Putamen (tissue), 1 donor: ENCODE data around the gene IFITM5.
"Not testable (repeated sequence)": the region's sequence is repeated elsewhere in the genome, so short reads cannot be mapped to it uniquely, and the experiment has no call there.

ENCODE experiments used
- DNase-seq: peaks from one replicate; pipeline ENCODE4 v3.0.0-alpha.2; 2016; ENCODE audit warnings: low spot score

IFITM5 gene

GRCh38 chr11:295351-296170 is 3.8 kb downstream of the IFITM5 start:
- no peak for DNase-seq

DNA sequence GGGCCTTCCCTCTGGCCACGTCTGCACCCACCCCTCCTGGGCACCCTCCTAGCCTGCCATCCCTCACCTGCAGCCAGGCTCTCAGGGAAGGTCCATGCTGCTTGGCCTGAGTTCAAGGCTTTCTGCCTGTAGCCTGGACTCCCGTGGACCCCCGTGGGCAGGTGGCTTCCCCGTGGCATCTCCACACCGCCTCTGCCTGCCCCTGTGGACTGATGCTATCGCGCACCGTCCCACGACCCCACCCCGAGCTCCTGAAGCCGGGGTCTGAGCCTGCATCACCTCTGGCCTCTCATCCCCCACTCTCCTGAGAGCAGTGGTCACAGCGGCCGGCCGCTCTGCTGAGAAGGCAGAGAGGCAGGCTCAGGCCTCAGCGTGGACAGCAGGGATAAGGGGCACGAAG is 4.5 kb downstream of the IFITM5 start:
- DNase-seq, result no peak

GRCh38 chr11:293852-294661 is 5.3 kb downstream of the IFITM5 start:
- no peak for DNase-seq

- no peak for DNase-seq
Measured at GRCh38 chr11:293271-293851, 6.0 kb downstream of the IFITM5 start.

DNA sequence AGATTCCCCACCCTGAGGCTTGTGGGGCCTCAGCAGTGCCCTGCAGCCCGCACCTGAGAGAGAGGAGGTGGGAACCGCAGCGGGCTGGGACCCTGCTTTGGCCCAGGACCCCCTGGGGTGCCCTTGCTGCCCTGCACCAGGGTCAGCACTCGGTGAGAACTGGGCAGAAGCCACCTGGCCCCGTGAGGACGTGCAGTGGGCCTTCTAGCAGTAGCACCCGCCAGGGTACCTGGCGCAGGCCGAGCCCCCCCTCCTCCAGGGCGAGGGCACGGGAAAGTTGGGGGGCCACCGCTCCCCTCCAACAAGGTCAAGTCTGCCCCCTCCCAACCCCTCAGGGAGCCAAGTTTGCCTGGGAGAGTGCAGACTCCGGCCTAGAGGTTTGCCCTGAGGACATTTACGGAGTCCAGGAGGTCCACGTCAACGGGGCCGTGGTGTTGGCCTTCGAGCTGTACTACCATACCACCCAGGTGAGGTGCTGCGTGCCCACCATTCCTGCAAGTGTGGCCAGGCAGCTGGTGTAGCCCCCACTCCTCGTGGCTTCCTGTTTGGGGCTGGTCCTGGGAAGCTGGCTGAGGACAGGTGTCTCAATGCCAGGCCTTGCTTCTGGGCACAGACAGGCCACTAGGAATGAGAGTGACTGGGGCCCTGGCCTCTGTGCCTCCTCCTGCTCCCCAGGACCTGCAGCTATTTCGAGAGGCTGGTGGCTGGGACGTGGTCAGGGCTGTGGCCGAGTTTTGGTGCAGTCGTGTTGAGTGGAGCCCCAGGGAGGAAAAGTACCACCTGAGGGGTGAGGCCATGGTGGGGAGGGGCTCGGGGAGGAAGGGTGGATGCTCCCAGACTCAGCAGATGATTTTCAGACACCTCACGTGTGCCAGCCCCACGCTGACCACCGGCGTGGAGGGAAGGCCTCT is 6.9 kb downstream of the IFITM5 start:
- no peak for DNase-seq

DNA sequence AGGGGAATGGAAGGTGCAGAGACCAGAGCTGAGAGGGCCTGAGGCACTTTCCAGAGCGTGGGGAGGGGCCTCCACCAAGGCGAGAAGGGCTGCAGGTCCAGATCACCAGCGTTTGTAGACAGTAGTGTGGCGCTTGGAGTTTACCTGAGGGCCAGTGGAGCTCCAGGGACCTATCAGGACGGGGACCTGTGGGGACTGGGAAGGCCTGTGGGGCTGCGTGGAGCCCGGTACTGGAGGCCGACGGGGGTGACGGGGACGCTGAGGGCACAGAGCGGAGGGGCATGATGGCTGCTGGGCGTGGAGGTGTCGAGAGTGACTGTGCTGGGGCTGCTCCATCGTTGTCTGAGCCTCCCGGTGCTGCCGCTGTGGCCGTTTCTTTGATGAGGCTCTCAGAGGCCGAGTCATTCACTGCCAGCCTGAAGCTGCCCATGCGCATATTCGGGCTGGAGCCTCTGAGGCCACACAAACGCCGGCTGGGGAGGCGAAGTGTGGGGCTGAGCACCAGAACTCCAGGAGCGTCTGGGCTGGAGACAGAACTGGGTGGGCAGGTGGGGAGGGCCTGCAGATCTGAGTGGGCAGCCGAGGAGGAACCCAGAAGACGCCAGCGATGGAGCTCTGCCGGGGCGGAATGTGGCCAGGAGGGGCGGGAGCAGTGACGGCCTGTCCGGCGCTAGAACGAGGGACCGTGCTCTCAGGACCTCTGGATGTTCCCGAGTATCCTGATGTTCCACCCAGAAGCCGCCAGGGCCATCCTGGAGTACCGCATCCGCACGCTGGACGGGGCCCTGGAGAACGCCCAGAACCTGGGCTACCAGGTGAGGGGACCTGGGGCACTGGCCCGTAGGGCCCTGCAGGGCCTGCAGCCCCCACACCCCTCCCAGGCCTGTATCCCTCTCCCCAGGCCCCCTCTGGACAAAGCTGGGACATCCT is 7.8 kb downstream of the IFITM5 start:
- no peak for DNase-seq

DNA sequence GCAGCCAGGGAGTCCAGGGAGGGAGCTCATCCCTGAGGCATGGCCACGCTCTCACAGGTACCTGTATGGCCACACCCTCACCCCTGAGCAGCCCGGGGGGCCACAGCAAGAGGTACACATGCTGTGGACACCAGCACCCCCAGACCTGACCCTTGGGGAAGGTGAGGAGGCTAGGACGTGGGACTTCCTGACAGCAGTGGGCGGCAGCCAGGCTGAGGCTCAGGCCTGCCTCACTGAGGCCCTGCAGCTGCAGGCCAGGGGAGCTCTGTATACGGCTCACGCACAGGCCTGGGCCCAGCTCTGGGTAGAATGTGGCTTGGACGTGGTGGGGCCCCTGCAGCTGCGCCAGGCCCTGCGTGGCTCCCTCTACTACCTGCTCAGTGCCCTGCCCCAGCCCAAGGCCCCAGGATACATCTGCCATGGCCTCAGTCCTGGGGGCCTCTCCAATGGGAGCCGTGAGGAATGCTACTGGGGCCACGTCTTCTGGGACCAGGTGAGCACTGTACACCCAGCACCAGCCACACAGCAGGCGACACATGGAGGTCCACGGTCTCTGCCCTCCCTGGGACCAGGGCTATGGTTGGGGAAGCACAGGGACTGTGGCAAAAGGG is 8.6 kb downstream of the IFITM5 start:
- DNase-seq, result no peak

DNA sequence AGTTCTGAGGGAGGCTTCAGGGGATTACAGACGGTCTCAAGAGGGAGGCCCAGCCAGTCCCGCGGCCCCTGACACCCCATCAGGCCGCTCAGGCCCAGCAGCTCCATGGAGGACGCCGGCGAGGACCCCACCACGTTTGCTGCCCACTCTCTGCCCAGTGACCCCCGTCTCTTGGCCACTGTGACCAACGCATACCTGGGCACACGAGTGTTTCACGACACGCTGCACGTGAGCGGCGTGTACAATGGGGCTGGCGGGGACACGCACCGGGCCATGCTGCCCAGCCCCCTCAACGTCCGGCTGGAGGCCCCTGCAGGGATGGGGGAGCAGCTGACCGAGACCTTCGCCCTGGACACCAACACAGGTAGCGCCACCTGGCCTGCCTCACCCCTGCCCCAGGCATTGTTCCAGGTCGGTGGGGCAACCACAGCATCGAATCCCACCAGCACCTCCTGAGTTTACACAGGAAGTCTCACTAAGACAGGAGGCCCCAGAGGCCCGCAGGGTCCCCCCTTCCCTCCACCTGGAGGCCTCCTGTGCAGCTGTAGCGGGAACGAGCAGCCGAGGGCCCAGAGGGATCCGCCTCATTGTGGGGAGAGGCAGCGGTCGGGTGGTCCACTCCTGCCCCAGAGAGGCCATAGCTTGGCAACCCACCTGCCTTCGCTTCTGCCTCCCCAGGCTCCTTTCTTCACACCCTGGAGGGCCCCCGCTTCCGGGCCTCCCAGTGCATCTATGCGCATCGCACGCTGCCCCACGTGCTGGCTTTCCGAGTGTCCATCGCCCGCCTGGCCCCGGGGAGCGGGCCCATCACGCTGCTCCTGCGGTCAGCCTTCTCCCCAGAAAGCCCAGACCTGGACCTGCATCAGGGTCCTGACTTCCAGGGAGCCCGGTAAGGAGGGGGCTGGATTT is 9.4 kb downstream of the IFITM5 start:
- no peak for DNase-seq

DNA sequence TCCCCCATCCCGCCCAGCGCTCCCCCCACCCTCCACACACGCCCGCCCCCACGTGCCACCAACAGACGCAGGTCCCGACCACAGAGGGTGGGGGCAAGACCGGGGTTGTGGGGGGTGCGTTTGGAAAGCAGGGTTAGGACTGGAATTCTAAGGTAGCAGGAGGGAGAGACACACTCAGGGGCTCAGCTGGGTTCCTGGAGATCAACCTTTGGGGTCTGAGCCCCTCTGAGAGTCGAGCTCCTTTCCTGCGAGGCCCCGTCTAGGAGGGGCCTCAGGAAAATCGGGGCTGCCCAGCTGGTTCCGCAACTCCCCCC is 10.0 kb downstream of the IFITM5 start:
- no peak for DNase-seq

DNA sequence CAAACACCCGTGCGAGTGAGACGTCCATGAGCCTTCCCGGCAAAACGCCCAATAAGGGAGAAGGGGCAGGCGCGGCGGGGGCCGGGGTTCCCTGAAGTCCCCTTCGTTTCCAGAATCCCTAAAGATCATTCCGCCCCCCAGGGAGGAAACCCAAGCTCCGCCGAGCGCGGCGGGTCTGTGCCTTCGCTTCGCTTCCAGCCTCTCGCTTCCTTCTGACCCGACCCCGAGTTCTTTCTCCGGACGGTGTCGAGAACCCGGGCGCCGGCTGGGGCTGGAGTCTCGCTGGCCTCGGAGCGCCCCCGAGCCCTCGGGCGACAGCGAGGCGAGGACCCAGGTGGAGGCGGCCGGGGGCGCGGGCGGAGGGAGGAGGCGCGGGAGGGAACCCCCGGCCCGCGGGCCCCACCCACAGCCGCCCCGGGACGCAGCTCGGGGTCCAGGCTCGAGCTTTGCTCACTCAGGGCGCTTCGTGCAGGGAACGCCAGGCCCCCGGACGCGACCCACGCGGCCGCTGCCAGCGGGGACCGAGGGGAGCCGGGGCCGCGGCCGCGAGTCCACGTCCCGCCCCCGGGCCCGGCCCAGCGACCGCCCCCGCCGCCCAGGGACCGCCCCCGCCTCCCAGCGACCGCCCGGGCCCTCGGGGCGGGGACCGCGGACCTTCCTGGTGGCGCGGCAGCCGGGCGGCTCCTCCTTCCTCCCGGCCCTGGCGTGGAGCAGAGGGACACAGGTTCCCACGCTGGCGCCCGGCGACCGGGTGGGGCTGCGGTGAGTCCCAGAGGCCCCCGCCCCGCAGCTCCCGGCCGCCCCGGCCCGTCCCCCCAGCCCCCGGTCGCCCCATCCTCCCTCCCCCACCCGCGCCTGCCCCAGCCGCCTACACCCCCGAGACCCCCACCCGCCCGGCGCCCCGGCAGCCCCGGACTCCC is 10.6 kb downstream of the IFITM5 start, which contains the start of gene PGGHG:
TSS of gene PGGHG (plus strand) at position 649 of the 920 bp plus-strand sequence. CDS start 691 bp downstream, outside the sequence.
- DNase-seq, result no peak

DNA sequence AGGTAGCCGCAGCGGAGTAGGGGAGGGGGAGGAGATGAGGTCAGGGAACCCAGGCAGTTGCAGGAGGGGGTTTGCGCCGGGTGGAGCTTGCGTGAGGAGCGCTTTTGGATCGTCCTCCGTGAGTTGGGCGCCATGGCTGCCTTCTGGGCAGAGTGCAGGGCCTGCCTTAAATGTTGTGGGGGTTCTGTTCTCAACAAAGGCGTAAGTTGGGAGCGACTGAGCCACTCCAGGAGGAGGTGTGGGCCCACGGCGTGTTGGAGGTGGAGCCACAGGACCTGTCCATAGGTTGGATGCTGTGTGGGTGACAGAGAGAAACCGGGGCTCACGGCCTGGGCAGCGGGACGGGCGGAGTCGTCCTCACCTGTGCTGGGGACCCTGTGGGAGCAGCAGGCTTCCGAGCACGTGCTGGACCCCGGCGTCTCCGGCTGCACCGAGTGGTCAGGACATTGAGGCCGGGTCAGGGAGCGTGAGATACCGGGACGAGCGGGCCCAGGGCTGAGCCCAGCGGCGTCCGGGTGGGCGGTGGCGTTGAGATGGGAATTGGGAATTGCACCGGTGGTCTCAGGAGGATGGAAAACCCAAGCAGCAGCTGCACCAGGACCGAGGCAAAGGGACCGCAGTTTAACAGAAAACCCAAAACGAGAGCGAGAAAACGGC is 11.4 kb downstream of the IFITM5 start:
- DNase-seq, result no peak

- DNase-seq, result not testable (repeated sequence)
Measured at GRCh38 chr11:286977-287820, 12.1 kb downstream of the IFITM5 start.

- no peak for DNase-seq
Measured at GRCh38 chr11:285894-286220, 13.5 kb downstream of the IFITM5 start.

DNA sequence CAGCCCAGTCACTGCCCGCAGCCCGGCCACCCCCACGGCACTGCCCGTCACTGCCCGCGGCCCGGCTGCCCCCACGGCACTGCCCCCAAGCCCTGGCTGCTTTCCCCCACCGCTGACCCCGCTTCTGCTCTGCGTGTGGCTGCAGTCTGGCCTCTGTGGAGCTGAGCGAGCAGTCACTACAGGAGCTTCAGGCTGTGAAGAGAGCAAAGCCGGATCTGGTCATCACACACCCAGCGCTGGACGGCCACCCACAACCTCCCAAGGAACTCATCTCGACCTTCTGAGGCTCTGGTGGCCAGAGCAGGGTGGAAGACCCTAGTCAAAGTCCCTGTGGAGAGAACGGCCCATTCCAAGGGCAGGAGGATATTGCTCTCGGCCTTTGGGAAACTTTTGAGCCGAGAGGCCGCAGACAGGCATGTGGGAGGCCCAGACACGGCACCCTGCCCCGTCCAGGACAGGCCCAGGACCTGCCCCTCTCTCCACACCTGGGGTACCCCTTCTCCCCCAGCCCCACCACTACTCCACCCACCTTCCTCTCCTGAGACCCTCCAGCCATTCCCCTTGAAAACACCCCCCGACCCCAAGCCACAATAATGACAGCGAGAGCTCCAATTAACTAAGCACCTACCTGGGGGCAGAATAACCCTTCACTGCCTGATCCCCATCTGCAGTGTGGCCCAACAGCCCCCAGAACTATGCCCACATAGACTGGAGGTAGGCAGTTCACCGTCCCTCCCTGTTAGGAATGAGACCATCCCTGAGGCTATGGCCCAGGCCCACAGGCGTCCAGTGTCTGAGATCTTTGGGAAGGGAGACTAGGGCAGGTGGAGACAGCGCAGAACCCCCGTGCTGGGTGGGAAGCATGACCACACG is 14.1 kb downstream of the IFITM5 start:
- DNase-seq, result no peak

GRCh38 chr11:284105-285020 is 15.0 kb downstream of the IFITM5 start:
- no peak for DNase-seq
